ENCODE measurements around the gene LMAN1L.
"Not testable (repeated sequence)": the region's sequence is repeated elsewhere in the genome, so short reads cannot be mapped to it uniquely, and the experiment has no call there.

Gene LMAN1L

DNA sequence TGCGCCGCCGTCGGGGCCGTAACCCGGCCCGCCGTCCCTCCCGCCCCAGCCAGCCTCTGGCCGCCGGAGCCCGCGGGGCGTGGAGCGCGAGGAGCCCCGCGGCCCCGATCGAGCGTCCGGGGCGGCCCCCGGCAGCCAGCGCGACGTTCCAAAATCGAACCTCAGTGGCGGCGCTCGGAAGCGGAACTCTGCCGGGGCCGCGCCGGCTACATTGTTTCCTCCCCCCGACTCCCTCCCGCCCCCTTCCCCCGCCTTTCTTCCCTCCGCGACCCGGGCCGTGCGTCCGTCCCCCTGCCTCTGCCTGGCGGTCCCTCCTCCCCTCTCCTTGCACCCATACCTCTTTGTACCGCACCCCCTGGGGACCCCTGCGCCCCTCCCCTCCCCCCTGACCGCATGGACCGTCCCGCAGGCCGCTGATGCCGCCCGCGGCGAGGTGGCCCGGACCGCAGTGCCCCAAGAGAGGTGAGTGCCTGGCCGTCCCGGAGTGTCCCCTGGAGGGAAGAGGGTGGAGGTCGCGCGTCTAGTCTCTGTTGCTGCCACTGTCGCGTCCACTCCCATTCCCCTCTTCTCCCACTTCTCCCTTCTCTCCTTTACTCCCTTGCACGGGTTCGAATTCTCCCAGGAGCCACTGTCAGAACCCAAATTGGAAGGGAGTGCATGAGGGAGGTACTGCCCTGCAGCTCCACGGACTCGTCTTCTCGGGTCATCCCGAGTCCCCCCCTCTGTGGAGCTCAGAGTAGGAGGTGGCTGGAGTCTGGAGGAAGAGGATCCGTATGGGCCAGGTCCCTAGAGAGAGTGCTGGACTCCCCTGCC, 30.2 kb upstream of the LMAN1L start:
- Histone ChIP-seq H3K9ac (ENCODE audit: low read length in 5 of 5) (peak overlapping the region; percentile 65 to 95 (median 83)), H3K36me3 (ENCODE audit: control insufficient read depth in 5 of 5, insufficient read depth in 5 of 5, low read length in 5 of 5) (no peaks in the 10 kb centered on the region), H3K27ac (ENCODE audit: low read depth, low read length) (peak overlapping the region; percentile 76), H3K9me3 (ENCODE audit: control insufficient read depth in 5 of 5, low read length in 5 of 5) (no peaks in the 10 kb centered on the region), H3K4me1 (ENCODE audit: control insufficient read depth in 5 of 5, insufficient read depth in 5 of 5, low read length in 5 of 5) (peaks cover 21 to 84% (median 73%) of the 10 kb centered on the region in 5 donors), H3K27me3 (ENCODE audit: control insufficient read depth in 5 of 5, insufficient read depth in 4 of 5, low read length in 5 of 5) (no peaks in the 10 kb centered on the region), H3K4me3 (ENCODE audit: low read depth in 1 of 5, low read length in 5 of 5) (peak overlapping the region; percentile 73 to 92 (median 86))

DNA sequence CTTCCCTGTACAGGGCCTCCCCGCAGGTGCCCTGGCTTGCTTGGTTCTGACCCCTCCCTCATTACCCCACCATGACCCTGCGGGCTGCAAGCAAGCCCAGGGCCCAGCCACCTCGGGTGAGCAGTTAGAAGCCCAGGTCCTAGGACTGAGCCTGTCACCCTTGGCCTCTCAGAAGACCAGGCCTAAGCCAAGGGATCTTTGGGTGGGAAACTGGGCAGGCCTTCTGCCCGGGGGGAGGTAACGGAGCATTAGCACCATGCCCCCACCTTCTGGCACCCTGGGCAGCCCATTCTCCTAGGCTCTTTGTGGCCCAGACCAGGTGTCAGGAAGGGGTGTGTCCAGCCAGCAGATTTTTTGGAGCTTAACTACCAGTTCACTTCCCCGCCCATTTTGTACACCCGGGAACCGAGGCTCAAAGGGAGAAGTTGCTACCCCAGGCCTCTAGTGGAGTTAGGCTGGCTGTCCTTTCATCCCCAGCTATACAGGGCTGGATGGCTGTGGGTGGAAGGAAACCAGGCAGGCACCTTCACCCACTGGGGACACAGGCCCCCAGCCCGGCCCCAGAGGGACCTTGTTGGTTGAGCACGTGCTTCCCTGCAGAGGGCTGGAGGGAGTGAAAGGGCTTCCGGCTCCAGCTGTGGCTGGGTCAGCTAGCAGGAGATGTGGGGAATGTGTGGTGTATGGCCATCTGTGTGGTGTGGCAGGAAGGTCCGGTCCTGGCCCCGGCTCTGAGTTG, 29.4 kb upstream of the LMAN1L start:
- Histone ChIP-seq H3K4me3 (ENCODE audit: low read depth in 1 of 5, low read length in 5 of 5) (peak overlapping the region; percentile 73 to 92 (median 86)), H3K36me3 (ENCODE audit: control insufficient read depth in 5 of 5, insufficient read depth in 5 of 5, low read length in 5 of 5) (peaks cover 0 to 1% (median 0%) of the 10 kb centered on the region in 5 donors), H3K9me3 (ENCODE audit: control insufficient read depth in 5 of 5, low read length in 5 of 5) (no peaks in the 10 kb centered on the region), H3K27ac (ENCODE audit: low read depth, low read length) (peak overlapping the region; percentile 76), H3K27me3 (ENCODE audit: control insufficient read depth in 5 of 5, insufficient read depth in 4 of 5, low read length in 5 of 5) (no peaks in the 10 kb centered on the region), H3K4me1 (ENCODE audit: control insufficient read depth in 5 of 5, insufficient read depth in 5 of 5, low read length in 5 of 5) (peaks cover 25 to 84% (median 73%) of the 10 kb centered on the region in 5 donors), H3K9ac (ENCODE audit: low read length in 5 of 5) (peak overlapping the region; percentile 65 to 95 (median 83))

DNA sequence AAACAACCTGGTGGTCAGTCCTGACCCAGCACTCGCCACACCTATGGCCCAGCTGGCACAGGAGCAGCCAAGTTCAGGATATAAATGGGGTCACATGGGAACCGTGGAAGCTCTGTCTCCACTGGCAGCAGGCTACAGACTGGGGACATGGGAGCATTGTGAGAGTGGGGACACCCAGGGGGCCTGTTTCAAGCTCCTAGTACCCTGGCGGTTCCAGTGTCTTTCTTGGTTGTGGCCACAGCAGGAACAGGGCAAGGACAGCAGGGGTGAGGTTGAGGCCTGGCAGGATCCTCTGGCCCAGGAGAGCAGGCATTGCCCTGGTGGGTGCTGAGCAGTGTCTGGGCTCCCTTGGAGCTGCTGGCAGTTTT, 28.8 kb upstream of the LMAN1L start:
- H3K4me1 ChIP-seq (ENCODE audit: control insufficient read depth in 5 of 5, insufficient read depth in 5 of 5, low read length in 5 of 5) = peaks cover 28 to 84% (median 78%) of the 10 kb centered on the region in 5 donors
- peaks cover 0 to 2% (median 0%) of the 10 kb centered on the region in 5 donors for H3K36me3 ChIP-seq (ENCODE audit: control insufficient read depth in 5 of 5, insufficient read depth in 5 of 5, low read length in 5 of 5)
- peak overlapping the region; percentile 48 to 95 (median 83) for H3K9ac ChIP-seq (ENCODE audit: low read length in 5 of 5)
- no peaks in the 10 kb centered on the region for H3K27me3 ChIP-seq (ENCODE audit: control insufficient read depth in 5 of 5, insufficient read depth in 4 of 5, low read length in 5 of 5)
- peak overlapping the region; percentile 76 for H3K27ac ChIP-seq (ENCODE audit: low read depth, low read length)
- H3K9me3 ChIP-seq (ENCODE audit: control insufficient read depth in 5 of 5, low read length in 5 of 5) = no peaks in the 10 kb centered on the region
- H3K4me3 ChIP-seq (ENCODE audit: low read depth in 1 of 5, low read length in 5 of 5) = peak overlapping the region; percentile 73 to 92 (median 86)

DNA sequence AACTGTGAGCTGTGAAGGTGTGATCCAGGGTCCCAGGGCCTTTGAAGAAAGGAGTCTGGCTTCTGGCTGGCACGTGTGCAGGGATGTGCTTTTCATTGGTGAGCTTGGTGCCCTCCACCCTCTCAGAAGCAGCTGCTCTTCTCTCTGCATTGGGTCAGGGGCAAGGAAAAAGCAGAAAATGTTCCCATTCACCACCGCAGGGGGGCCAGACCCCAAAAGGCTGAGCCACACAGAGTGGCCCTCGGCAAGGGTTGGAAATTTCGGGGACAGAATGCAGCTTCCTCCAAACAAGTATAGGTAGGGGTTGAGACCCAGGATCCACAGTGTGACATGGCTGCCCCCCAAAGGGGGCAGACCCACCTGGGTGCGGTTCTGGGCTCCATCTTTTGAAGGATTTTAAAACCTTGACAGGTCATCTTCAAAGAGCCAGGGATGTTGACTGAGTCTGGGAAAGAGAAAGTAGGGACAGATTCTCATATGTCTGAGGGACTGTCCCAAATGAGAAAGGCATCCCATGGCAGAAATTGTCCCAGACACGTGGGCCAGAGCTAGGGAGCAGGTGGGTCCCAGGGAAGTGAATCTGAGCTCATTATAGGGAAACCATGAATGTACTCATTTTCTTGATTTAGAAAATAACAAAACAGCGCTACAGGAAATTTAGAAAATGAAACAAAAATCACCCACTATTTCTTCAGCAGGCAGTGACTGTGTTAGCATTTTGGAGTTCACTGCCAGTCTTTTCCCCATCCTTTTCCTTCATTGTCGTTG, 28.0 kb upstream of the LMAN1L start:
- Histone ChIP-seq H3K36me3 (ENCODE audit: control insufficient read depth in 5 of 5, insufficient read depth in 5 of 5, low read length in 5 of 5) (peaks cover 0 to 2% (median 0%) of the 10 kb centered on the region in 5 donors), H3K9me3 (ENCODE audit: control insufficient read depth in 5 of 5, low read length in 5 of 5) (no peaks in the 10 kb centered on the region), H3K4me3 (ENCODE audit: low read depth in 1 of 5, low read length in 5 of 5) (peak overlapping the region in 1 of 5 donors; percentile 16), H3K27me3 (ENCODE audit: control insufficient read depth in 5 of 5, insufficient read depth in 4 of 5, low read length in 5 of 5) (no peaks in the 10 kb centered on the region), H3K27ac (ENCODE audit: low read depth, low read length) (peak overlapping the region; percentile 76), H3K9ac (ENCODE audit: low read length in 5 of 5) (peak overlapping the region in 4 of 5 donors; percentile 19 to 83 (median 70)), H3K4me1 (ENCODE audit: control insufficient read depth in 5 of 5, insufficient read depth in 5 of 5, low read length in 5 of 5) (peaks cover 30 to 92% (median 86%) of the 10 kb centered on the region in 5 donors)

DNA sequence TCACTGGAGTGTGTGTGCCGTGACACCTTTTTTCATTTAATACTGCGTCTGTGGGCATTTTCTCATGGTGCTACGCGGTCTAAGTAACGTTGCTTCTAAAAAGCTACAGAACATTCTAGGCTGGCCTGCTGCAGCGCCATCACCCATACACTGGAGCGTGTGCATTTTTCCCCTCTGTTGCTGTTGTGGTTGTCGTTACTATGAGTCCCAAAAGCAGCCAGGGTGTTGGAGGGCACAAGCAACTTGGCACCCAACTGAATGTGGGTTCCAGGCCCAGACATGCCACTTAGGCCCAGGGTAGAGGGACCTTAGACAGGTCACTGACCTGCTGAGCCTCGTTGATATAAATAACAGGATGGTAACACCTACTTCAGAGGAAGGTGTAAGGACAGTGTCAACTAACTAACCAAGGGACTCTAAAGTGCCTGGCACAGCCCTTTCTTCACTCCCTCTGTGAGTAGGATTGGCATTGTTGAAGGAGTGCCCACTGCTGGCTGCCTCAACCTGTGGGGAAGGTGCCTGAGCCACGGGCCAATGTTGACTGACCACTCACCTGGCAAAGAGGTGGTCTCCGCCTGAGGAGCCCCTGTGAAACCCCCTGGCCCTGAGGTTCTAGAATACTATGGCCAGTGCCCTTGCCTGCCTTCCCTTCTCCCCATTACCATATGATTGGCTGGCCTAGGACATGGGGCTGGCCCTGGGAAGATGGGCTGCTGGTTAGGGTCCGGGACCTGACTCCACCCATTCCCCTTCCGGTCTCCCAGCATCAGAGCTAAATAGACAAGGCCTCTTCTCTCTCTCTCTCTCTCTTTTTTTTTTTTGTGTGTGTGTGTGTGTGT, 27.2 kb upstream of the LMAN1L start:
- no peaks in the 10 kb centered on the region for H3K27me3 ChIP-seq (ENCODE audit: control insufficient read depth in 5 of 5, insufficient read depth in 4 of 5, low read length in 5 of 5)
- H3K27ac ChIP-seq (ENCODE audit: low read depth, low read length) = peak overlapping the region; percentile 76
- H3K9me3 ChIP-seq (ENCODE audit: control insufficient read depth in 5 of 5, low read length in 5 of 5) = no peaks in the 10 kb centered on the region
- H3K9ac ChIP-seq (ENCODE audit: low read length in 5 of 5) = peak overlapping the region in 4 of 5 donors; percentile 0 to 60 (median 22)
- H3K4me1 ChIP-seq (ENCODE audit: control insufficient read depth in 5 of 5, insufficient read depth in 5 of 5, low read length in 5 of 5) = peaks cover 37 to 94% (median 92%) of the 10 kb centered on the region in 5 donors
- H3K36me3 ChIP-seq (ENCODE audit: control insufficient read depth in 5 of 5, insufficient read depth in 5 of 5, low read length in 5 of 5) = peaks cover 0 to 2% (median 0%) of the 10 kb centered on the region in 5 donors
- peak overlapping the region in 1 of 5 donors; percentile 5 for H3K4me3 ChIP-seq (ENCODE audit: low read depth in 1 of 5, low read length in 5 of 5)

DNA sequence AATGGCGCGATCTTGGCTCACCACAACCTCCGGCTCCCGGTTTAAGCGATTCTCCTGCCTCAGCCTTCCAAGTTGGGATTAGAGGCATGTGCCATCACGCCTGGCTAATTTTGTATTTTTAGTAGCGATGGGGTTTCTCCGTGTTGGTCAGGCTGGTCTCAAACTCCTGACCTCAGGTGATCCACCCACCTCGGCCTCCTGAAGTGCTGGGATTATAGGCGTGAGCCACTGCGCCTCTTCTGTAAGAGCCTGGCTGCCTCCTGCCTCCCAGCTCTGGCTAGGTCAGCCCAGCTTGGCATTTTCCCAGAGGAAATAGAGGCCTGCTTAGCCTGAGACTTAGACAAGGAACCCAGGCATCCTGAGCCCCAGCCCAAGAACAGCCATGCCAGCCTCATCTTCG, 26.6 kb upstream of the LMAN1L start:
- H3K27ac ChIP-seq (ENCODE audit: low read depth, low read length) = peak overlapping the region; percentile 41
- not testable (repeated sequence) for H3K9me3 ChIP-seq (ENCODE audit: control insufficient read depth in 5 of 5, low read length in 5 of 5); H3K27me3 ChIP-seq (ENCODE audit: control insufficient read depth in 5 of 5, insufficient read depth in 4 of 5, low read length in 5 of 5); H3K4me3 ChIP-seq (ENCODE audit: low read depth in 1 of 5, low read length in 5 of 5); H3K36me3 ChIP-seq (ENCODE audit: control insufficient read depth in 5 of 5, insufficient read depth in 5 of 5, low read length in 5 of 5)
- peak overlapping the region in 2 of 5 donors; percentile 41 to 47 for H3K9ac ChIP-seq (ENCODE audit: low read length in 5 of 5)
- peaks cover 38 to 93% (median 91%) of the 10 kb centered on the region in 5 donors for H3K4me1 ChIP-seq (ENCODE audit: control insufficient read depth in 5 of 5, insufficient read depth in 5 of 5, low read length in 5 of 5)

DNA sequence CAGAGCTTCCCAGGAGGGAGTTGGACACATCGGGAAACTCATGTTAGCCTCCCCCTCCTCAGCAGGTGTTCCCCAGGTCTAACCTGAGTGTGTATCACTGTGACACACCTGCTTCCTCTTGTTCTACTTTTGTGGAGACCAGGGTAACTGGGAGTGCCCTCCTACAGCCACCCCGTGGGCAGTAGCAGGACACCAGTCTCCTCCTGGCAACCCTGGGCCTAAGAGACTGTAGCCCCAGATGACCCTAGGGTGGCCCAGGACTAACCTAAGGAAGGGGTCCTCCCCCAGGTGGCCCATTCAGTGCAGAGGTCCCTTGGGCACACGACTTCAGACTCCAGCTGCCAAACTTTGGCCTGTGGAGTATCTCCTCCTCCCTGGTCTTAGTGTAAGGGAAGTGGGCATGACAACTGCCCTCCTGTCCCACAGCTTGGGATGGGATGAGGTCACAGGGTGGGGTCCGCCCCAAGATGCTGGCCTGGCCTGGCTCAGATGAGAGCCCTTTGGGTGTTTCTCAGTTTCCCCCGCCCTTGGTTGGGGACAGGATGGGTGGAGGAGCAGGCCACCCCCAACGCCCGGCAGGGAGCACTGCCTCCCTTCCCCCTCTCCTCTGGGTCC, 26.0 kb upstream of the LMAN1L start:
- Histone ChIP-seq H3K4me3 (ENCODE audit: low read depth in 1 of 5, low read length in 5 of 5) (peak overlapping the region in 1 of 5 donors; percentile 29), H3K9me3 (ENCODE audit: control insufficient read depth in 5 of 5, low read length in 5 of 5) (no peaks in the 10 kb centered on the region), H3K27me3 (ENCODE audit: control insufficient read depth in 5 of 5, insufficient read depth in 4 of 5, low read length in 5 of 5) (no peaks in the 10 kb centered on the region), H3K9ac (ENCODE audit: low read length in 5 of 5) (peak overlapping the region in 2 of 5 donors; percentile 41 to 54), H3K4me1 (ENCODE audit: control insufficient read depth in 5 of 5, insufficient read depth in 5 of 5, low read length in 5 of 5) (peaks cover 37 to 92% (median 89%) of the 10 kb centered on the region in 5 donors), H3K27ac (ENCODE audit: low read depth, low read length) (peak overlapping the region; percentile 41), H3K36me3 (ENCODE audit: control insufficient read depth in 5 of 5, insufficient read depth in 5 of 5, low read length in 5 of 5) (peaks cover 0 to 2% (median 0%) of the 10 kb centered on the region in 5 donors)

DNA sequence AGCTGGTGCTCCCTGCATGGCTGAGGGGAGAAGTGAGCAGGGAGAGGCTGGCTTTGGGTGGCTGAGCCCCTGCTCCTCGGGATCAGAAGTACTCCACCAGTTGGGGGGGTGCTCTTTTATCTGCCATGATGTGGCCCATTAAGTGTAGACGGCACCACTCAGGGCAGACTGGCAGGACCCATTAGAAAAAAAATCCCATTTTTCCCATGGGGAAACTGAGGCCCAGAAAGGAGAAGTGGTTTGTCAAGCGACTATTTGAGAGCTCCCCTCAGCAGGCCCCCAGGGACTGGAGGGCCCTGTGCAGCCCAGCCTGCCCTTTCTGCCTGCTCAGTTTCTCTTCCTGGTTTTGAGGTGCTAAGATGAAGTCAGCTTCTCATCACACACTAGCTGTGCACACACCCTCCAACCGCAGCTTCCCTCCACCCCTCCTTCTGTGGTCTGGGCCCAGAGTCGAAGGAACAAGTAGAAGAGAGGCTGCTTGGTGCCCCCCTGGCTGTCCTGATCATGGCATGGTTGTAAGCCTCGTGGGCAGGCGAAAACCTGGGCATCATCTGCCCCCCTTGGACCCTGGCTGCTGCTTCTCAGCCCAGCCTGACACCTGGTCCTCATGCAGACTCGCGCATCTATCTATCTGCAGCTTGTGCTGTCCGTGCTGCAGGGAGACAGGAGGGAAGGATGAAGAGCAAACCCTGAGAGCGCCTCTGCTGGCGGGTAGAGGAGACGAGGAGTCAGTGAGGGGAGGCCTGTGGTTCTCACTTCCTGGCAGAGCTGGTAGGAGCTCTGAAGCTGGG, 25.2 kb upstream of the LMAN1L start:
- Histone ChIP-seq H3K27ac (ENCODE audit: low read depth, low read length) (no peak overlapping the region), H3K9ac (ENCODE audit: low read length in 5 of 5) (peak overlapping the region in 2 of 5 donors; percentile 41 to 54), H3K9me3 (ENCODE audit: control insufficient read depth in 5 of 5, low read length in 5 of 5) (no peaks in the 10 kb centered on the region), H3K4me1 (ENCODE audit: control insufficient read depth in 5 of 5, insufficient read depth in 5 of 5, low read length in 5 of 5) (peaks cover 37 to 99% (median 96%) of the 10 kb centered on the region in 5 donors), H3K27me3 (ENCODE audit: control insufficient read depth in 5 of 5, insufficient read depth in 4 of 5, low read length in 5 of 5) (no peaks in the 10 kb centered on the region), H3K36me3 (ENCODE audit: control insufficient read depth in 5 of 5, insufficient read depth in 5 of 5, low read length in 5 of 5) (peaks cover 0 to 2% (median 0%) of the 10 kb centered on the region in 5 donors), H3K4me3 (ENCODE audit: low read depth in 1 of 5, low read length in 5 of 5) (peak overlapping the region in 2 of 5 donors; percentile 26 to 38)

All from subcutaneous abdominal adipose tissue (tissue), 5 donors.